CD4-positive, alpha-beta T cell treated with Interleukin-6 at 100 ng/mL for 8 hours (primary cell): ENCODE data around the gene KCNJ15.
"Not testable (repeated sequence)": the region's sequence is repeated elsewhere in the genome, so short reads cannot be mapped to it uniquely, and the experiment has no call there.

Source experiments
- DNase-seq: peaks from one replicate; pipeline ENCODE4 v3.0.0-alpha.2; 2020; ENCODE audit warnings: mixed read lengths, low spot score

Gene KCNJ15

DNA sequence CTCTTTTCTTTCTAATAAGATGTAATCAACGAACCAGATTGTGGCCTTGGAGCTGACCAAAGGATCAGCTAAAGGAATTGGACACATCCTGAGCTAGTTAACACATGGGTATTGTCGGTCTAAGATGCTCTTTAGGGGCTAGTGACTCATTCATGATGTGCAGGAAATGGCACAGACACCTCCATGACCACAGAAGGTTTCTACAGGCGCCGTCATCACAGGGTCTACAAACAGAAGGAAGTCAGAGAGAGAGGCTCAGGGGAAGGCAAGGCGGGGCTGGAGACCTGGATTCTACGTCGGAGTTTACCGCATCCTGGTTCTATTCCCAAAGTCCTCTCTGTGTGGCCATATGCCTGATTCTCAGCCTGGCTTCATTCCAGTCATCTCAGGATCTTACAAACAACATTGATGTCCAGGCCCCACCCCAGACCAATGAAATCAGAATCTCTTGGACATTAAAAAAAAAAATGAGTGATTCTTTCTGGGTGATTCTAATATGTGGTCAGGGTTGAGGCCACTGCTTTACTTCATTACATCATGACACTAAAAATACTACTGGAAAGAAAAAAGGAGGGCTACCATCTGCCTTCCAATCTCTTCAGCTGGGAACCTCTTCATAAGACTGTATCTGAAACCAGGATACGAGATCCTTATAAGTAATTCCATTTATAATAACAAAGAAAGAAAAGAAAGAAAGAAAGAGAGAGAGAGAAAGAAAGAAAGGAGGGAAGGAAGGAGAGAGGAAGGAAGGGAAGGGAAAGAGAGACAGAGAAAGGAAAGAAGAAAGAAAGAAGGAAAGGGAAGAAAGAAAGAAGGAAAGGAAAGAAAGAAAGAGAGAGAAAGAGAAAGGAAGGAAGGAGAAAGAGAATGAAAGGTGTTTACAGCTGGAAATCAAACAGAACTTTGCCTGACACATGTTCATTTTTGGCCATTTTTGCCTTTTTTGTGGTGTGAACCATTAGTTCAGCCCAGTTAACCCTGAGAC, 11.6 kb upstream of the KCNJ15 start:
- DNase-seq = peak; percentile 65

- DNase-seq = no peak
These were observed 10.3 kb upstream of the KCNJ15 start for GRCh38 chr21:38246511-38246910.

GRCh38 chr21:38247054-38247453, 9.7 kb upstream of the KCNJ15 start:
- not testable (repeated sequence) for DNase-seq

DNA sequence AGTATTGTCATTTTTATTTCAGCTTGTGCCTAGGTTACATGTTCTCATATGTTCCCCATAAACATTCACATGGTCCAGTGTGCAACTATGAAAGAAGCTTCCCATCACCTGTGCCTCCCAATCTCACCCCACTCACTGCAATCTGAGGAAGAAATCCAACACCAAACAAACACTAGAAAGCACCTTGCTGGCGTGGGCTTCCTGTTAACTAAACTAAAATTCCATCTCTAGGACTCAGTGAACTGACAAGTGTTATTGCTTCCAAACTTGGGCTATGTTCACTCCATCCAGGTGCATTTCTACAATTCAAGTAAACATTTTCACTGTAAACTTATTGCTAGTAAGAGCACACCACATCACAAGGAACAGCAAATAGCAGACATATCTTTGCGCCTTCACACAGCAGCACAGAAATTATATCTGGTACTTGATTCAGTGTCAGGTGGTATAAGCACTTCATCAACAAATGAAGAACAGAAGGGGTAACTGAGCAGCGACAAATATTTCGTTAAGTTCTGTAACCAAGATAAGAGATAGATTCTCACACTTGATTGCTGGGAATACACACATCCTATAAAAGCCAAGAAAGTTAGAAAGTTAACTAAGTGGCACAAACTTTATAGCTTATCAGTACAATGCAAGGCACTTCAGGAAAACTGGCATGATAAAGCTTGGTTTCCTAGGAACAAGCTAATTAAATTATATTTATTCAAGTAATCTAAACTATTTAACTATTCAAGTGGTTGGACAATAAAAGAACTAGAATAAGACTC, 8.9 kb upstream of the KCNJ15 start:
- DNase-seq = no peak

DNA sequence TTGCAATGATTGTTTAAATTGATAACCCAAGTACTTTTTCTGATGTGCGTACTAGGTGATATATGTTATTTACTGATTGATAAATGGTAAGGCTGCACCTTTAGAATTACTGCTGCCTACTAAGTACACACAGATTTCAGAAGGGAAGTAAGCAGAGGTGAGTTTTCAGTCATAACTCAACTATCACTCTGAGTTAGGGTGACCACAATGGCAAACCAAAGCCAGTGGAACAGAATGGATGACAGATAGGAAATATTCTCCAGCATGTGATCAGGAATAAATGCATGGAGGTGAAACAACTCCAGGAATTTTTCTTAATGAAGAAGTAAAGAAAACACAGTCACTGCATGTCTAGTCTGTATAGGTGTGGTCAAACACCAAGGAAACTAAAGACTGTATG, 7.5 kb upstream of the KCNJ15 start:
- no peak for DNase-seq

- no peak for DNase-seq
These were observed 7.0 kb upstream of the KCNJ15 start for GRCh38 chr21:38249696-38250278.

DNA sequence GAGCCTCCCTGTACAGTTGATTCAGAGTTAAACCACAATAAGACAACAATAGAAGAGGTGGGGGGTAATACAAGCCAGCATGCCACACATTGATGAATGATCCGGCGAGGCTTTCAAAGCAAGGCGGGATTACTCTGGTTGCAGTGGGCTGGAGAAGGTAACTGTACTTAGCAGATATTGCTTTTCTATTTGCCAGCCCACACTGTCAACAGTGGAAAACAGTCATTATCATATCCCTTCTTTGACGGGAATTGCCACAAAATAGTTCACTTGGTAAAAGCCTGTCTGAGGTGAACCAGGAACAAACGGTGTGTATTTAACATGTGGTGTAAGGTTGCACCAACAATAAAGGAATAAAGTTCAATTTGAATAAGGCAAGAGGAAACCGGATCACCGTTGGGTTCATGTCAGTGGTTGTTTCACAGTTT, 5.8 kb upstream of the KCNJ15 start:
- no peak for DNase-seq

DNA sequence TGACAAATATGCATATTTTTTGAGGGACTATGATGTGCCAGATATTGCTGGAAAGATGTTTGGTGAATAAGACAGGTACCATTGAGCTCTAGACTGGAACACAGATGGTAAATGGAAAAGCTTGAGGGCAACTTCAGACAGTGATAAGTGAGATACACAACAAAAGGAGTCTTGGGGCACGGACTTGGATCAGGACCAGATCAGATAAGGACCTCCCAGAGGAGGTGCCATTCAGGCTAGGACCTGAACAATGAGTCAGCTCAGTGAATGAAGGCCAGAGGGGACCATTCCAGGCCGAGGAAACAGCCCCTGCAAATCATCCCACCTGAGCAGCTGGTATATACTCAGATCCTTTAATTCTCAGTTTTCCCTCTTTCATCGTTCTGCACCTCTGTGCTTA, 1.8 kb upstream of the KCNJ15 start:
- DNase-seq = no peak

GRCh38 chr21:38255571-38256117, 1.1 kb upstream of the KCNJ15 start:
- DNase-seq = no peak

- no peak for DNase-seq
These were observed 876 bp downstream of the KCNJ15 start for GRCh38 chr21:38257667-38258066.

DNA sequence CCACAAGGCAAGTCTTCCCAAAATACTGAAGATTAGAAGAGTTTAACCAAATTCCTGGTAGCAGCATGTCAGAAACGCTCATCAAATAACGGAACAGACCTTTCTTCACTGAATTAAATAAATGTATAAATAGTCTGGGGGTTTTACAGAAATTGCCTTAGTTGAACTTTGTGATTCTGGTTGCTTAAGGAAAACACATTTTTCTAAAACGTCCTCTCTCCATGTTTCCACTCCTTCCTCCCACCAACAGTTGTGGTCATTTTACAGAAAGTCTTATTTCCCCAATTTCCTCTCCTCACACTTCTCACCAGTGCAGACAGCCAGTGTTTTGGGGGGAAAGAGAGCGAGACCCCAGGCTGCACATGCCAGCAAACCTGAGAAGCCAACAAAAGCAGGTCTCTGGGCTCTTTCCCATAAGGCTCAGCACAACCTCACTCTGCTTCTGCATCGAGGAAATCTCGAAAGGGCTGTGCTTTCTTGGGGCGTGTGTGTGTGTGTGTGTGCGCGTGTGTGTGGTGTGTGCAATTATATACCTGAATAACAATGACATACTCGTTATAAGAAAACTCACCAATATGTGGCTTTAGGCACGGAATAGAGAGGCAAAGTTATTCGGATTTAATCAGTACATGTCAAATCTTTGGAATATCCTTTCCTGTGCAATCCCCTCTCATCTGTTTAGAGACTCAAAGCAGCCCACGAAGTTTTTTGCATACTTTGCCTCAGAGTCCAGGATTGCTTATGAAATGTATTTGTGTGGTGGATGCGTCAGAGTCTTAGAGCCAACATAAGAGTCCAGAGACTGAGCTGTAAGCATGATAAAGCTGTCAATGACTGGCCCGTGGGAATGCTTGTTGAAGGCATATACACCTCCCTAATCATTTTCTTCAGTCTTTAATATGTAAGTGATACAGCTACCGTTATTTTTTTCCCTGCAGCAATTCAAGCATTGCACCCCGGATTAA, 2.0 kb downstream of the KCNJ15 start:
- DNase-seq = no peak

DNA sequence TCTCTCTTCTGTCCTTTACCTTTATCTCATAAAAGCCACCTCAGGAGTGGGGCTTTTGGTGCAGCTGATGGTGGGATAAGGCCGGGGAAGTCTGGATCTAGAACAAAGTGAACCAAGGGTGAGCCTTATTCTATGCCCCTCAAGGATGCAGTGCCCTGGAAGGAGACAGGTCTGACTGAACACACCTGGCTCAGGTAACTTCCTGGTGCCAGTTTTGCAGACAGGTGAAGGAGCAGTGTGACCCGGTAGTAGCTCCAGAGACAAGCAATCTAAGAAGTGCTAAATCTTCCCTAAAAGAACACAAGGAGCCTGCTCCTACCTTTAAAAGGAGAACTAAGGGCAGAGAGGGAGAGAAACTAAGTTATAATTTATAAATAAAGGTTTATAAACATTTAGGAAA, 2.9 kb downstream of the KCNJ15 start:
- DNase-seq = no peak

- no peak for DNase-seq
These were observed 3.6 kb downstream of the KCNJ15 start for GRCh38 chr21:38260426-38260825.

DNA sequence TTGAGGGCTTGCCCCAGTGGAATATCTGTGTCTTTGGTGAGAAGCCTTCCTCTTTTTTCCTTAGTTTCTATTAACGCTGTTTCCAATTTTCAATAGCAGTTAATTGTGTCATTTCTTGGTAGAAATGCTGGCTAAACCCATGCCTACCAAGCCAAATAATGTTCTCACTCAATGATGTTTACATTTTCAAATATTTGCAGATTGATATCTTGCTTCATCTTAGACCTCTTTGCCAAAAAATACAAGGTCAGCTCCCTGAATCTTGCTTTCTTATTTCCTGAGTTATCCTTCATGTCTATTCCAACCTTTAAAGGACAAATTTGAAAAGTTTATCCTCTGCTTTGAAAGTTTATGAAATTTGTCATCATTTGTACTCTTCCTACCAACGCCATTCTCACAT, 5.1 kb downstream of the KCNJ15 start:
- no peak for DNase-seq

DNA sequence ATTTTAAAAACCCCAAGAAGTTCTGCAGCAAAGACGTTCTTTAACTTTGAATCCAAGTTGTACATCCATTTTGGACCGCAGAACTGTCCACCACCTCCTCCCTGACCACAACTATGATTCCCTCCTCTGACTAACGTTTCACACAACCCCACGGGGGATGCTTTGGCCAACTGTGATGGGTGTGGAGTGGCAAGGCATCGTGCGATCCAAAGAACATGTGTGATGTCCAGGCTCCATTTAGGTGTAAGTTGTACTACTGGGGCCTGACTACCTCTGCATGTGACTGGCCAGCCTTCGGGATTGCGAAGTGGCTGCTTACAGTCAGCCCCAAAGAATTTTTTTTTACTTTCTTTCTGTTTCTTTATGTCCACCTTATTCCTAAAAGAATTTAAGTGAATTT, 6.7 kb downstream of the KCNJ15 start:
- DNase-seq = no peak

DNA sequence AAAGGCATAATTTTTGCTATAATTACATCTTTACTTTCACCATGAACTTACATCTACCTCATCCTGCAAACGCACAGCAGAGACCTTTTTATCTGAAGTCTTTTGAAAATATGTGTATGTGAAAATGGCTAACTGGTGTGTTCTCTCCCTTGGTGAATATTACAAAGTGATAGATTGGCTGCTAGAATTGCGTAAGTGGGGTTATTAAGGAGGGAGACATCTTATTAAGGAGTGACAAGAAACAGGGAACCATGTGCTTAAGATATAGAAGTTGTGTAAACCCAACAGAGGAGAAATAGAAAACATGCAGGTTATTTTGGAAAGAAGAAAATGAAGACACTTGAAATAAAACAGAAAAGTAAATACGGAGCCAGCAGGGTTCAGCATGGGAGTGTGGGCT, 7.8 kb downstream of the KCNJ15 start:
- no peak for DNase-seq

GRCh38 chr21:38265166-38265565, 8.4 kb downstream of the KCNJ15 start:
- no peak for DNase-seq

GRCh38 chr21:38266732-38267131, 9.9 kb downstream of the KCNJ15 start:
- no peak for DNase-seq

DNA sequence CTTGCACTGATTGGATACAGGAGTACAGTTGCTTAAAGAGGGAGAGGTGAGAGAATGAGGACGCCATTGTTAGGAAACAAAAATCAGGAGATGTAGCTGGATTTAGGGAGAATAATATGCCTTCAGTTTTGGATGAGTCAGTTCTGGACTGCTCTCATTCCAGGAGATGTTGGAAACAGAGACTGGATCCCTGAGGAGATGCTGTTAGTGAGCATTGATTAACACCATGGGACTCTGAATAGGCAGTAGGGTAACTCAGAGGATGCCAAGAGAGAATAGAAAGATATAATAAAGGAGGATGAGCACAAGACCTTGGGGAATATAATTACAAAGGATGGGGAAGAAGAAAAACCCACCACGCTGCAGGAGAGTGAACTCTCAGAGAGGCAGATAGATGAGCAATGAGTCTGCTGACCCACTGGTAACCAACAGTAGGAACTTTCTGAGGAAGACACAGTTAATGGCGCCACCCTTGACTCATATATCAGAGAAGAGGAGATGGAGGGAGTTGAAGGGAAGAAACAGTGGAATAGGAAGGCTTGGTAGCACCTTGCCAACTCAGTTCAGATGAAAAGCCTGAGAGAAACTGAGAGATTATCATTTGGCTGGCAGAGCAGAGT, 10.5 kb downstream of the KCNJ15 start:
- DNase-seq = no peak

DNA sequence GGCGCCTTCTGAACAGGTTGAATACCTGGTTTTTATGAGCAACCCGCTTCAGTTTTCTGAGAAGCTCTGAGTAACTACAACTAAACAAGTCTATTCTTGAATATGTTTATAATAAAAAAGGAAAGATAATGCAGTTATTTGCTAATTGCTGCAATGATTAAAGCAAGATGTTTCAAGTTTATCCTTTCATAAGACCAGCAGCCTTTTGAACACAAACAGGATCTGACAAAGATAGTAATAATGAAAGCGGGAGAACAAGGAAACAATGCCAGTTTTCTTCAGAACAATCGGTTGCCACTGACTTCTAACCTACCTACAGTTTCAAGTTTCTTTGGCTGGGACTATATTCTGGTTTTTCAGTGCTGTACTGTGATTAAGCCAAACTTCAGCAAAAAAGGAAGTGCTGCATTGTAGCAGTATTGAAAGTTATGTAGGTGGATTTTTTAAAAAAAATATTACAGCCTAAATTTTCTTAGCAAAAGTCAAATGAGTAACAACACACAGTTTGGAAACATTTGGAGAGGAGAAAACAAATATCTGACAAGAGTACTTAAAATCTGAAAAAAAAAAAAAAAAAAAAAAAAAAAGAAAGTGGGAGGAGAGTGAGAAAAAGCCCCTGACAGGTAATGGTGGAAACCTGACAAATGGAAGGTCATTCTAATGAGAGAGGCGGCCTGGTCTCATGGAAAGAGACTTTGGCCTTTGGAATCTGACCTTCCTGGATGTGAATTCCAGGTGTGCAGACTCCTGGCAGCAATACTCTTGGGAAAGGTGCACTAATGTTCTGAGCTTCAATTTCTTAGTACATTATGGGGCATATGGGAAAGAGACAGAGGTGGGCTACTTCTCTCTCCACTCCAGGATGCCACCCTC, 11.4 kb downstream of the KCNJ15 start:
- no peak for DNase-seq
